Smooth muscle cell (in vitro differentiated cells): ENCODE data around the gene PLEKHG5. TPM values are rescaled to one million over a fixed set of nuclear protein-coding genes. Genes with fewer than 3 reads are reported as not detected.

Experiments used
- DNase-seq: peaks from one replicate; lab custom pipeline; 2025; ENCODE audit not compliant: unreplicated experiment; lab: John Stamatoyannopoulos, UW
- H2AFZ ChIP-seq: fragments of 200-600 bp; sonication (generic); 2 replicates; pipeline ENCODE4 v1.6.0; 2016; ENCODE audit warnings: antibody characterized with exemption, low read depth, mild to moderate bottlenecking
- H3F3A ChIP-seq: fragments of 200-600 bp; sonication (generic); 2 replicates; pipeline ENCODE4 v1.6.0; 2017; ENCODE audit warnings: antibody characterized with exemption, low read depth
- H3K27ac ChIP-seq: fragments of 200-600 bp; sonication (generic); 2 replicates; pipeline ENCODE4 v1.5.1; 2016; ENCODE audit warnings: low read depth, mild to moderate bottlenecking
- H3K27me3 ChIP-seq: fragments of 200-600 bp; sonication (generic); 2 replicates; pipeline ENCODE4 v1.6.1; 2016; ENCODE audit warnings: low read depth, mild to moderate bottlenecking
- H3K36me3 ChIP-seq: fragments of 200-600 bp; sonication (generic); 2 replicates; pipeline ENCODE4 v1.5.1; 2016; ENCODE audit warnings: low read depth
- H3K4me1 ChIP-seq: fragments of 200-600 bp; sonication (generic); 2 replicates; pipeline ENCODE4 v1.5.1; 2016; ENCODE audit warnings: low read depth
- H3K4me2 ChIP-seq: fragments of 200-600 bp; sonication (generic); 2 replicates; pipeline ENCODE4 v1.6.0; 2016; ENCODE audit warnings: mild to moderate bottlenecking
- H3K4me3 ChIP-seq: fragments of 200-600 bp; sonication (generic); 2 replicates; pipeline ENCODE4 v1.5.1; 2016; ENCODE audit warnings: mild to moderate bottlenecking
- H3K79me2 ChIP-seq: fragments of 200-600 bp; sonication (generic); 2 replicates; pipeline ENCODE4 v1.6.0; 2016; ENCODE audit warnings: low read depth, mild to moderate bottlenecking
- H3K9ac ChIP-seq: fragments of 200-600 bp; sonication (generic); 2 replicates; pipeline ENCODE4 v1.6.0; 2016; ENCODE audit warnings: low read depth
- H3K9me3 ChIP-seq: fragments of 200-600 bp; sonication (generic); replicated peaks from 2 replicates; pipeline ENCODE4 v1.5.1; 2016; ENCODE audit warnings: low read depth
- H4K20me1 ChIP-seq: fragments of 200-600 bp; sonication (generic); 2 replicates; pipeline ENCODE4 v1.6.0; 2016; ENCODE audit warnings: low read depth
- WGBS: methylation state at CpG from one replicate; pipeline ENCODE4 v1.1.7; 2016; ENCODE audit warnings: low lambda C conversion rate; 5-methylcytosine and 5-hydroxymethylcytosine counted together
- polyA plus RNA-seq: library from polyadenylated mRNA; unstranded; fragments of >200 nt; fragmentation: Nextera tagmentation; extraction: Ambion mirVana; gene quantifications from 2 replicates; pipeline ENCODE4 v1.2.1, GENCODE V29; 2016
- total RNA-seq: library from RNA; depleted of rRNA; stranded (reverse); fragments of >200 nt; gene quantifications from 2 replicates; pipeline ENCODE4 v1.2.3, GENCODE V29; 2014
- TF ChIP-seq, protein P1 (sequence below): fragments of 200-600 bp; sonication (generic); IDR thresholded peaks from 2 replicates; pipeline ENCODE4 v1.5.1; 2017; ENCODE audit warnings: borderline replicate concordance, mild to moderate bottlenecking, antibody characterized with exemption; ENCODE audit not compliant: insufficient read depth, poor library complexity, severe bottlenecking

Gene PLEKHG5
- total and polyA plus RNA-seq, 2 experiments from 2014 or later: 10.6 to 14.5 TPM

- no peak for DNase-seq
- Histone ChIP-seq H3K27ac (no peak overlapping the region), H3K4me2 (no peak overlapping the region), H3K9ac (no peak overlapping the region), H3F3A (no peaks in the 10 kb centered on the region), H3K27me3 (no peaks in the 10 kb centered on the region), H3K4me1 (no peaks in the 10 kb centered on the region), H3K9me3 (no peaks in the 10 kb centered on the region), H3K4me3 (no peak overlapping the region), H4K20me1 (no peaks in the 10 kb centered on the region), H3K79me2 (no peaks in the 10 kb centered on the region), H2AFZ (no peak overlapping the region), H3K36me3 (no peaks in the 10 kb centered on the region)
- 95% methylated on average over 11 of the region's 11 CpGs for WGBS
- TF ChIP-seq, protein P1, sequence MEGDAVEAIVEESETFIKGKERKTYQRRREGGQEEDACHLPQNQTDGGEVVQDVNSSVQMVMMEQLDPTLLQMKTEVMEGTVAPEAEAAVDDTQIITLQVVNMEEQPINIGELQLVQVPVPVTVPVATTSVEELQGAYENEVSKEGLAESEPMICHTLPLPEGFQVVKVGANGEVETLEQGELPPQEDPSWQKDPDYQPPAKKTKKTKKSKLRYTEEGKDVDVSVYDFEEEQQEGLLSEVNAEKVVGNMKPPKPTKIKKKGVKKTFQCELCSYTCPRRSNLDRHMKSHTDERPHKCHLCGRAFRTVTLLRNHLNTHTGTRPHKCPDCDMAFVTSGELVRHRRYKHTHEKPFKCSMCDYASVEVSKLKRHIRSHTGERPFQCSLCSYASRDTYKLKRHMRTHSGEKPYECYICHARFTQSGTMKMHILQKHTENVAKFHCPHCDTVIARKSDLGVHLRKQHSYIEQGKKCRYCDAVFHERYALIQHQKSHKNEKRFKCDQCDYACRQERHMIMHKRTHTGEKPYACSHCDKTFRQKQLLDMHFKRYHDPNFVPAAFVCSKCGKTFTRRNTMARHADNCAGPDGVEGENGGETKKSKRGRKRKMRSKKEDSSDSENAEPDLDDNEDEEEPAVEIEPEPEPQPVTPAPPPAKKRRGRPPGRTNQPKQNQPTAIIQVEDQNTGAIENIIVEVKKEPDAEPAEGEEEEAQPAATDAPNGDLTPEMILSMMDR: no peak
These were observed 17.3 kb upstream of the PLEKHG5 start for GRCh38 chr1:6508816-6509189.

- H3K9ac ChIP-seq: no peak overlapping the region
- H2AFZ ChIP-seq: no peak overlapping the region
- H3K4me3 ChIP-seq: no peak overlapping the region
- TF ChIP-seq, protein P1: no peak
- no peak overlapping the region for H3K4me2 ChIP-seq
- no peaks in the 10 kb centered on the region for H3F3A ChIP-seq
- no peaks in the 10 kb centered on the region for H3K27me3 ChIP-seq
- H3K79me2 ChIP-seq: no peaks in the 10 kb centered on the region
- H3K36me3 ChIP-seq: no peaks in the 10 kb centered on the region
- H3K4me1 ChIP-seq: no peaks in the 10 kb centered on the region
- H4K20me1 ChIP-seq: no peaks in the 10 kb centered on the region
- 89% methylated on average over 18 of the region's 18 CpGs for WGBS
- no peak for DNase-seq
- H3K27ac ChIP-seq: no peak overlapping the region
- no peaks in the 10 kb centered on the region for H3K9me3 ChIP-seq
These were observed 16.8 kb upstream of the PLEKHG5 start for GRCh38 chr1:6508154-6508815.

- H3K27me3 ChIP-seq: no peaks in the 10 kb centered on the region
- H3K36me3 ChIP-seq: no peaks in the 10 kb centered on the region
- H4K20me1 ChIP-seq: no peaks in the 10 kb centered on the region
- TF ChIP-seq, protein P1: no peak
- no peak overlapping the region for H3K4me2 ChIP-seq
- no peak overlapping the region for H3K27ac ChIP-seq
- WGBS: 90% methylated on average over 10 of the region's 12 CpGs
- H2AFZ ChIP-seq: no peak overlapping the region
- H3K4me3 ChIP-seq: no peak overlapping the region
- no peaks in the 10 kb centered on the region for H3K4me1 ChIP-seq
- H3K9ac ChIP-seq: no peak overlapping the region
- no peaks in the 10 kb centered on the region for H3F3A ChIP-seq
- H3K79me2 ChIP-seq: no peaks in the 10 kb centered on the region
- DNase-seq: no peak
- H3K9me3 ChIP-seq: no peaks in the 10 kb centered on the region
These were observed 16.0 kb upstream of the PLEKHG5 start for GRCh38 chr1:6507461-6507911.

DNA sequence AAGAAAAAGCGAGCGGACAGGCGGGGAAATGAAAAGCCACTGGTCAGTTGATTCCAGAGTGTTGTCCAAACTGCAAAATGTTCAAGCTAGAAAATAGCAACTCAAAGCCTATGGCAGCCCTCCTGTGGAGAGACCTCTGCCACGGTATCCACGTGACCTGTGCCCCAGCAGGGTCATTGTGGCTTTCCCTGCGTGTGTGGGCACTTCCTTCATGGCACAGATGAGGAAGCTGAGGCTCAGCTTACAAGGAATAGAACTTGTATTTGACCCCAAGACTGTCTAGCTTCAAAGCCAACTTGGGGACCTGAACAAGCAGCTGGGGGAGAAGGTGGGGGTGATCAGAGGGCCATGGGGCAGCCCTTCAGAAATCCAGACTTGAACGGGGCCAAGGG lies 15.6 kb upstream of the PLEKHG5 start:
- WGBS: 91% methylated on average over 7 of the region's 7 CpGs
- TF ChIP-seq, protein P1: no peak
- Histone ChIP-seq H3K27me3 (no peaks in the 10 kb centered on the region), H4K20me1 (no peaks in the 10 kb centered on the region), H3K4me1 (no peaks in the 10 kb centered on the region), H3K79me2 (no peaks in the 10 kb centered on the region), H3K36me3 (no peaks in the 10 kb centered on the region), H3K9ac (no peak overlapping the region), H3K4me3 (no peak overlapping the region), H3K27ac (no peak overlapping the region), H2AFZ (no peak overlapping the region), H3K9me3 (no peaks in the 10 kb centered on the region), H3F3A (no peaks in the 10 kb centered on the region), H3K4me2 (no peak overlapping the region)
- DNase-seq: no peak
